ENCODE results near the gene POMT2. TPM values are rescaled to one million over a fixed set of nuclear protein-coding genes. Genes with fewer than 3 reads are reported as not detected.

Gene POMT2
- total and polyA plus RNA-seq, 12 donors = 14.0 to 52.3 (median 41.7) TPM

DNA sequence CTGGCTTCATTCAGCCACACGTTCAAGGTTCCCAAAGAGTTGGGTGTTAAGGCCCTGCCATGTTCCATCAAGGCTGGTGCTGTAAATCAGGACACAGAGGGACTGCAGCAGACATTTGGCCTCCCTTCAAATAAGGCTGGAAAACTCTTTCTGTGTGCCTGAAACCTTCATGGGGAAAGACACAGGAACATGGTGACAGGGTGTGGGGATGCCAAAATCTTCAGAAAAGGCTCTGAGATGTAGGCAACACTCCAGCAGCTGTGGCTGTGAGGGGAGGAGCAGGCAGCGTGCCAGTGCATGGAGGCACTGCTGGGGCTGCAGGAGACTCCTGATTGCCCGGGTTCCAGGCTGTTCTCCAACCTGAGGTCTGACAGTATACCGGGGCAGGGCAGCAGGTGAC is 15.0 kb downstream of the POMT2 start:
- DNase-seq = peak in 2 of 7 donors; percentile 39 to 46
- intact Hi-C loops (cut with DNase I) = no loop called here
- H3K4me3 ChIP-seq = no peak overlapping the region
- no peaks in the 10 kb centered on the region for H3K9me3 ChIP-seq (replicated peaks in 1 of 3)
- no peaks in the 10 kb centered on the region for H3K27me3 ChIP-seq
- TF ChIP-seq POLR2A (IDR thresholded peaks at IDR 0.05) = no peak
- TF ChIP-seq, protein P1, sequence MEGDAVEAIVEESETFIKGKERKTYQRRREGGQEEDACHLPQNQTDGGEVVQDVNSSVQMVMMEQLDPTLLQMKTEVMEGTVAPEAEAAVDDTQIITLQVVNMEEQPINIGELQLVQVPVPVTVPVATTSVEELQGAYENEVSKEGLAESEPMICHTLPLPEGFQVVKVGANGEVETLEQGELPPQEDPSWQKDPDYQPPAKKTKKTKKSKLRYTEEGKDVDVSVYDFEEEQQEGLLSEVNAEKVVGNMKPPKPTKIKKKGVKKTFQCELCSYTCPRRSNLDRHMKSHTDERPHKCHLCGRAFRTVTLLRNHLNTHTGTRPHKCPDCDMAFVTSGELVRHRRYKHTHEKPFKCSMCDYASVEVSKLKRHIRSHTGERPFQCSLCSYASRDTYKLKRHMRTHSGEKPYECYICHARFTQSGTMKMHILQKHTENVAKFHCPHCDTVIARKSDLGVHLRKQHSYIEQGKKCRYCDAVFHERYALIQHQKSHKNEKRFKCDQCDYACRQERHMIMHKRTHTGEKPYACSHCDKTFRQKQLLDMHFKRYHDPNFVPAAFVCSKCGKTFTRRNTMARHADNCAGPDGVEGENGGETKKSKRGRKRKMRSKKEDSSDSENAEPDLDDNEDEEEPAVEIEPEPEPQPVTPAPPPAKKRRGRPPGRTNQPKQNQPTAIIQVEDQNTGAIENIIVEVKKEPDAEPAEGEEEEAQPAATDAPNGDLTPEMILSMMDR (IDR thresholded peaks at IDR 0.05) = no peak
- peaks cover 5 to 37% of the 10 kb centered on the region in 2 donors for H3K4me1 ChIP-seq (replicated peaks in 1 of 2)
- H3K27ac ChIP-seq = no peak overlapping the region
- no peaks in the 10 kb centered on the region for H3K36me3 ChIP-seq (replicated peaks in 1 of 2)
- WGBS, 4 donors = 51 to 71% (median 56%) methylated on average over 4 of the region's 4 CpGs

- H3K36me3 ChIP-seq (replicated peaks in 1 of 2) = no peaks in the 10 kb centered on the region
- intact Hi-C loops (cut with DNase I) = no loop called here
- TF ChIP-seq POLR2A (IDR thresholded peaks at IDR 0.05) = peak in 1 of 2 donors; percentile 2
- TF ChIP-seq, protein P1 (IDR thresholded peaks at IDR 0.05) = no peak
- H3K4me3 ChIP-seq = no peak overlapping the region
- 46 to 51% (median 49%) methylated on average over 4 of the region's 4 CpGs for WGBS, 4 donors
- peak overlapping the region; percentile 66 to 92 (median 86) for H3K27ac ChIP-seq
- no peaks in the 10 kb centered on the region for H3K9me3 ChIP-seq (replicated peaks in 1 of 3)
- peaks cover 5 to 37% of the 10 kb centered on the region in 2 donors for H3K4me1 ChIP-seq (replicated peaks in 1 of 2)
- peak; percentile 63 to 83 (median 79) for DNase-seq
- no peaks in the 10 kb centered on the region for H3K27me3 ChIP-seq
These were observed 17.1 kb downstream of the POMT2 start for GRCh38 chr14:77303417-77304156.

GRCh38 chr14:77302926-77303325 is 17.8 kb downstream of the POMT2 start:
- intact Hi-C loops (cut with DNase I) = no loop called here
- Histone ChIP-seq H3K4me3 (no peak overlapping the region), H3K4me1 (replicated peaks in 1 of 2) (peaks cover 5 to 37% of the 10 kb centered on the region in 2 donors), H3K36me3 (replicated peaks in 1 of 2) (peaks cover 0 to 5% of the 10 kb centered on the region in 2 donors), H3K9me3 (replicated peaks in 1 of 3) (no peaks in the 10 kb centered on the region), H3K27ac (peak overlapping the region; percentile 66 to 92 (median 86)), H3K27me3 (no peaks in the 10 kb centered on the region)
- WGBS, 4 donors = 72 to 80% (median 76%) methylated on average over 5 of the region's 5 CpGs
- TF ChIP-seq, protein P1 (IDR thresholded peaks at IDR 0.05) = peak in 1 of 6 experiments; percentile 10
- TF ChIP-seq POLR2A (IDR thresholded peaks at IDR 0.05) = peak in 1 of 2 donors; percentile 45
- peak; percentile 64 to 81 (median 75) for DNase-seq

GRCh38 chr14:77301103-77301502 is 19.6 kb downstream of the POMT2 start:
- no peaks in the 10 kb centered on the region for H3K9me3 ChIP-seq (replicated peaks in 1 of 3)
- no peak overlapping the region for H3K27ac ChIP-seq
- no peak overlapping the region for H3K4me3 ChIP-seq
- H3K27me3 ChIP-seq = no peaks in the 10 kb centered on the region
- WGBS, 4 donors = 28 to 40% (median 35%) methylated on average over 10 of the region's 10 CpGs
- H3K36me3 ChIP-seq (replicated peaks in 1 of 2) = peaks cover 0 to 9% of the 10 kb centered on the region in 2 donors
- intact Hi-C loops (cut with DNase I) = loop anchor here in 1 of 2 donors (2.0 kb wide), 1 partner anchor 16 kb away; no protein-coding TSS in a partner anchor
- no peak for TF ChIP-seq POLR2A (IDR thresholded peaks at IDR 0.05)
- TF ChIP-seq, protein P1 (IDR thresholded peaks at IDR 0.05) = peak; percentile 63 to 91 (median 86)
- peak; percentile 84 to 95 (median 90) for DNase-seq
- peaks cover 5 to 29% of the 10 kb centered on the region in 2 donors for H3K4me1 ChIP-seq (replicated peaks in 1 of 2)
